Activated CD4-positive, alpha-beta T cell treated with anti-CD3 and anti-CD28 coated beads for 48 hours (primary cell): ENCODE results near the gene SUFU.
"Not testable (repeated sequence)": the region's sequence is repeated elsewhere in the genome, so short reads cannot be mapped to it uniquely, and the experiment has no call there.

Experiments
- DNase-seq: peaks from one replicate; pipeline ENCODE4 v3.0.0-alpha.2; 2020

SUFU gene

DNA sequence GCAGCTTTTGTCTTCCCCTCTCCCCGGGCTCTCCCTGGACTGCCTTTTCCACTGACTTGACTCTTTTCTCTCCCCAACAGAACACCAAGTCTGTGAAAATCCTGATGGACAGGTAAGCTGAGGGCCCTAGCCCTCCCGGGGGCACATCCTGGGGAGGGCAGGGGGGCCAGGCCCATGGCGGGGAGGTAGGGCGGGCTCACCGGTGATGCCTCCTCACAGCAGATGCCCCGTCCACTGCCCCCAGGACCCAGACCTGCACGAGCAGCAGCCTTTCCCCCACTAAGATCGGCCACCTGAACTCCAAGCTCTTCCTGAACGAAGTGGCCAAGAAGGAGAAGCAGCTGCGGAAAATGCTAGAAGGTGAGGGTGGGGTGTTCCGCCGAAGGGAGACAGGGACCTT lies 152.3 kb downstream of the SUFU start:
- DNase-seq, result no peak

DNA sequence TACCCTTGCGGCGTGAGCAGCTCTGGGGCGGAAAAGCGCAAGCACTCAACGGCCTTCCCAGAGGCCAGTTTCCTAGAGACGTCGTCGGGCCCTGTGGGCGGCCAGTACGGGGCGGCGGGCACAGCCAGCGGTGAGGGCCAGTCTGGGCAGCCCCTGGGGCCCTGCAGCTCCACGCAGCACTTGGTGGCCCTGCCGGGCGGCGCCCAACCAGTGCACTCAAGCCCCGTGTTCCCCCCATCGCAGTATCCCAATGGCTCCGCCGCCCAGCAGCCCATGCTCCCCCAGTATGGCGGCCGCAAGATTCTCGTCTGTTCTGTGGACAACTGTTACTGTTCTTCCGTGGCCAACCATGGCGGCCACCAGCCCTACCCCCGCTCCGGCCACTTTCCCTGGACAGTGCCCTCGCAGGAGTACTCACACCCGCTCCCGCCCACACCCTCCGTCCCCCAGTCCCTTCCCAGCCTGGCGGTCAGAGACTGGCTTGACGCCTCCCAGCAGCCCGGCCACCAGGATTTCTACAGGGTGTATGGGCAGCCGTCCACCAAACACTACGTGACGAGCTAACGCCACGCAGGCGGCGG lies 153.1 kb downstream of the SUFU start:
- DNase-seq, result no peak

DNA sequence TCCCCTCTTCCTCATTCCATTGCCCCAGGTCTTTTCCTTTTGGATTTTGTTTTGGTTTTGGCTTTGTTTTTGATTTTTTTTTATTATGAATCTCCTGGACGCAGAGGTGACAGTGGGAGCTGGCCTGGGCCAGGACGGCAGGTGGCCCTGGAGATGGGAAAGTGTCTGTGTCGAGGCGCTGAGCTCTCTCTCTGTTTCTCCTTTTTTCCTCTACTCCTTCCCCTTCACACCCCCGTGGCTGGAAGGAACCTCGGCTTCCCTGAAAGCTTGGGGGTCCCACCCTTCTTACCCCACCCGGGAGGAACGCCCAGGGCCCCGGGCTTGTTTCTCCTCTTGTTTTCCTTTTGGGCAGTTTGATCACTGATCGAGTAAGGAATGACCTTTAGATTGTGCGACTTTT lies 153.7 kb downstream of the SUFU start:
- DNase-seq, result no peak

DNA sequence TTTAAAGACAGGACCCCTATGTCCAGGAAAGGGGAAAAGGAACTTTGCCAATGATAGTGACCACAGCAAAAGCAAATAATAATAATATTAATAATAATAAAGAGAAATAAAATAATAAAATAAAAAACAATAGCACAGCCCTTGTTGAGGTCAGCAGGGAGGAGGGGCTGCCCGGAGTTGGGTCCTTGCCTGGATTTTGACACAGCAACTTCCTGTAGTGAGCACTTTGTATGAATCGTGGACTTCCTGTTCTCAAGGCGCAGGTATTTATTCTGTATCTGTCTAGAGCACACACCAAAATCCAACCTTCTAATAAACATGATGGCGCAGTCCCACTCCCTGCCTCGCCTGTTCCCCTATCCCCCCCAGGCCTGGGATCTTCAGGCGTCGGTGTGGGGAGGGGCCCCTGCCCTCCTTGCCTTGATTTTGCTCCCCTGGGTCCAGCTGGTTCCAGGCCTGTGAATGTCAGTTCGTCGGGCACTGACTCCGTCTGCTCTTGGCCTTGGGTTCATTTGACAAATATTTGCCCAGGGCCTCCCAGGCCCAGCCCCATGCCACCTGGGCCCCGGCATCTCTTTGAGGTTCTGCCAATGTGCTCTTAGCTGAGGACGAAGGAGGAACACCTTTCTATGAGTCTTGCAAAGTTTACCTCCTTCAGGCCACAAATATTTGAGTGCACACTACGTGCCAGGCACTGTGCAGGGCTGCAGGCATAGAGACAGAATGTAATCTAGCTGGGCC lies 154.4 kb downstream of the SUFU start:
- DNase-seq, result no peak

DNA sequence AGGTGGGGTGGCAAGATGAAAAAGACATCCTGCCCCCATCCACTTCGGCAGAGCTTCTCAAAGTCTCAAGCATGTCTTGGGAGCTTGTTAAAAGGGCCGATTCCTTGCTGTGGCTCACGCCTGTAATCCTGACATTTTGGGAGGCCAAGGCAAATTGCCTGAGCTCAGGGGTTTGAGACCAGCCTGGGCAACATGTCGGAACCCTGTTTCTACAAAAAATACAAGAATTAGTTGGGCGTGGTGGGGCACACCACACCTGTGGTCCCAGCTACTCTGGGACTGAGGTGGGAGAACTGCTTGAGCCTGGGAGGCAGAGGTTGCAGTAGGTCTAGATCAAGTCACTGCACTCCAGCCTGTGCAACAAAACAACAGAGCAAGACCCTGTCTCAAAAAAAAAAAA lies 155.0 kb downstream of the SUFU start:
- DNase-seq, result no peak

DNA sequence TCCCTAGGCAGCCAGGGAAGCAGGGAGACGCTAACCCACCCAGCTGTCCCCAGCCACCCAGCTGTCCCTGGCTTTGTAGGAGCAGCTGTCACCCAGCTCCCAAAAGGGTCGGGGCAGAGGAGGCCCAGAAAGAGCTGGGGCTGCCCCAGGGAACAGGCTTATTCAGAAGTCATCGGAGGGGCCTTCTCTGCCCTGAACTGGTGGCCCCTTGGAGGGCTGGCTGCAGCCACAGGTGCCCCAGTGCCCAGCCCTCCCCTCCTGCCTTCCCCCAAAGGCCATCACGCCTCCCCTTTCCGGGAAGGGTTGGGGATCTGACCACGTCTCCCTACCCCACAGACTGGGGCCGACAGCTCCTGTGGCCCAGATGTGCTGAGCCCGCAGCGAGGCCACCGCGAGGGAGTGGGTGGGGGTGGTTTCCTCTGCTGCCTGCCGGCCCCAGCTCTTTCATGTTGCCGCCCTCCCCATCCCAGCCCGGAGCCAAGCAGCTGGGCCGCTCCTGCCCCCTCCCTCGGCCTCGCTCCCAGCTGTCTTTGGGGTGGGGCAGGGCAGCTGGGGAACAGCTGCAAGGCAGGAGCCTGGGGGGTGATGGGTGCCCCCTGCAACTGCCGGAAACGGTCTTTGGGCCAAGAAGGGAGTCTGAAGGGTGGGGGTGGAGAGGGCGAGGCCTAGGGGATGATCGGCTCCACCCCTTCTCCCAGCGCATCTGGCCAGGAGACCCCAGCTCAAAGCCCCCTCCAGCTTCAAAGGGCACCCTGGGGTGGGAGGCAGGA lies 157.3 kb downstream of the SUFU start:
- DNase-seq, result peak; percentile 82

DNA sequence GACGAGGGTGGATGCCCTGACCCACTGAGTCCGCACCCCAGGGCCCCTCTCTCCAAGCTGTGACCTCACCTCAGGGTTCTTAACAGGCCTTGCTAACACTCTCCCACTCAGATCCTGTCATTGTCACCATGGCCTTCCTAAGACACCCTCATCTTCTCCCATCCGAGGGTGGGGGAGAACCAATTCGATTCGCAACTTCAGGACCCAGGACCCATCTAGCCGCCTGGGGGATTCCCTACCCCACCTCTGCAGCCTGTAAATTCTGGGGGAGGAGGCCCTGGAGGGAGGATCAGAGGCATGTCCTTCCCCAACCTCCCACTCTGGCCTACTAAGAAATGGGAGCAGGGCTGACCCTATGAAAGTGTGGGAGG lies 157.9 kb downstream of the SUFU start:
- DNase-seq, result no peak

DNA sequence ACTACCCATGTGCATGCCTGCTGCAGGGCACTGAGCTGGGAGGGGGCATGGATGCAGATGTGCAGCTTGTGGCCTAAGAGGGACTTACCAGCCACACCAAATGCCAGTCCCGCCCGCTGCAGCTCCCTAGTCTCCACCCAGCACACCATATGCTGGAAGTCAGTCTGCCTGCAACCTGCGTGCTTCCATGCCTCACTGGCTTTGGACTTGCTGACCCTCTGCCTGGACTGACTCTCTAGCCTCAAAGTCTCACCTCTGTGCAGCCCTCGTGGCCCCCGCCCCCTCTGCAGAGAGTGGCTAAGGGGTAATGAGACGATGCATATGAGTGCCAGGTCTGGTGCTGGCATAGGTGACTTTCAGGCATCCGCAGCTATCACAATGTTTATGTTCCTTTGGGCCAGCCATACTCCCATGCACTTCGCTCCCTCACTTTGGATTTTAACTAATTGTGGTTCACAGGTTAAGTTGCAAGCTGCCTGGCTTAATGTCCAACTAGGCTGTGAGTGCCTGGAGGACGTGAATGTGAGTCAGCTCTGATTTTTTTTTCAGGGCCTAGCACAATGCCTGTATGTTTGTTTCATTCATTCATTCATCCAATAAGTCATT lies 162.2 kb downstream of the SUFU start:
- no peak for DNase-seq

DNA sequence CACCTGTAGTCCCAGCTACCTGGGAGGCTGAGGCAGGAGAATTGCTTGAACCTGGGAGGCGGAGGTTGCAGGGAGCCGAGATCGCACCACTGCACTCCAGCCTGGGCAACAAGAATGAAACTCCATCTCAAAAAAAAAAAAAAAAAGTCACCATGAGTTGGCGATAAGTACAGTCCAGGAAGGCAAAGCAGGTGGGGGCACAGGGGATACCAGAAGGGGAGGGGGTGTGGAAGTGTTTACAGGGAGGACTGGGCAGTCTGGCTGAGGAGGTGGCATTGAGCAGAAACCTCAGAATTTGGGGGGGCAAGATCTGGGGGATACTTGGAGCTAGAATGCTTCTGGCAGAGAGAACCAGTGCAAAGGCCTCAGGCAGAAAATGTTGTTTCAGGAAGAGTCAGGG lies 163.6 kb downstream of the SUFU start:
- DNase-seq, result not testable (repeated sequence)

DNA sequence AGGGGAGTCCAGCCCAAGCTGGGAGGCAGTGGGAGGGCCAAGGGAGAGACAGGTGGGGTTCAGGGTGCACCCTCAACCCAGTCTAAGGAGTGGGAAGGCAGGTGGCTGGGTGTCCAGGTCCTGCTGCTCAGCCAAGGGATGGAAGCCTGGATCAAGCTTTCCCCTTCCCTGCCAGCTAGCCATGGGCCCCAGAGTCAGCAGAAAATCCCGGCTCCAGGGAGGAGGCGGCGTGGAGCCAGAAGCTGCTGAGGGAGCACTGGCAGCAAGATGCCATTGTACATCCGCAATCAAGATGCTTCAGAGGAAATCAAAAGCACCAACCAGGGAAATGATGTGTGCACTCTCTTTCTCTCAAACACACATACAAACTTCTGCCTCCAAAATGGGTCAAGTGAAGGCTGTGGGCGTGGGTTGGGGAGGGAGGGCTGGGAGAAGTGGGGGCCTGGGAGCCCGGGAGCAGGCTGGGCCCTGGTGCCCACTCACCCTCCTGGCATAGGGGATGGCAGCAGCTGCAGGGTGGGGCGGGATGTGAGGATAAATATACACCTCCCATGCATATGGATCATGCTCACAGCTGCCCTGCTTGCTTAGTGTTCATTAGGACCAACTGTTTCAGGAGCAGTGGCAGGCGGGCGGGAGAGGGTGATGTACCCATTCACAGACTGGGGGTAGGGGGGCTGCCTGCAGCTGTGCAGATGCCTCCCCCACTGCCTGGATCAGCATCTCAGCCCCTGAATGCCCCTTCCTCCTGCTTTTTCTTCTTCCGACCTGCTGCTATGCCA lies 164.7 kb downstream of the SUFU start:
- DNase-seq, result no peak

DNA sequence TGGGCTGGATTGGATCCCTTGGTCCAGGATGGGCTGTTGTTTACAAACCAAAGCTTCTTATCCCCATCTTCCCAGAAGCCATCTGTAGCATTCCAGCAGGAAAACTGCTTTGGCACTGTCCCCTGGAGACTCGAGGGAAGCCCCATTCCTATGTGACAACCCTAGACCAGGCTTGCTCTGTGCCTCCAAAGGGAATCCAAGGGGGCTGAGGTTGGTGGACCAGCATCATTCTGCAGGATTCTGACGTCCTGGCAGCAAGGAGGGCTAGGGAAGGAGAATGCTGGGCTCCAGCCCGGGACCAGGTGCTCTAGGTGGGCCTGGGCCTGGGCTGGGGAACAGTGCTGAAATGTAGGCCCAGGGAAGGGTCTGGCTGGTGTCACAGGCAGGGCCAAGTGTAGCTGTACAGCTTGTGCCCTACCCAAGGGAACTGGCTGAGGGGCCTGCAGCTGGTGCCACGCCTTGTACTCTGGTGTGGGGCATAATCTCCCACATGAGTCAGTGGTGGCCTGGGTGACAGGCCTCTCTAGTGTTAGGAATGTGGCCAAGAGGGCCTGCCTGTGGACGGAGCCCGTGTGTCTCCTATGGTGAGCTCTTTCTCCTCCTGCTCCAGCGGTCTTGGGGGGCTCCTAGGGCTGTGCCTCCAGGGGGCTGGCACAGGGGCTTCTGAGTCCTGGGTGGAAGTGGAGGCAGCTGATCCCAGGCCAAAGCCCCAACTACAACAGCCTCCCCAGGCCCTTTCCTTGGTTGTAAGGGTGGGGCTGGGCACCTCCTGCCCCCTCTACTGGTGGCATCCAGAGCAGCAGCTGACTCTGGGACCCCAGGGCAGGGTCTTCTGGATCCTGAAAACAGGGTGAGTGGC lies 165.7 kb downstream of the SUFU start:
- DNase-seq, result no peak

DNA sequence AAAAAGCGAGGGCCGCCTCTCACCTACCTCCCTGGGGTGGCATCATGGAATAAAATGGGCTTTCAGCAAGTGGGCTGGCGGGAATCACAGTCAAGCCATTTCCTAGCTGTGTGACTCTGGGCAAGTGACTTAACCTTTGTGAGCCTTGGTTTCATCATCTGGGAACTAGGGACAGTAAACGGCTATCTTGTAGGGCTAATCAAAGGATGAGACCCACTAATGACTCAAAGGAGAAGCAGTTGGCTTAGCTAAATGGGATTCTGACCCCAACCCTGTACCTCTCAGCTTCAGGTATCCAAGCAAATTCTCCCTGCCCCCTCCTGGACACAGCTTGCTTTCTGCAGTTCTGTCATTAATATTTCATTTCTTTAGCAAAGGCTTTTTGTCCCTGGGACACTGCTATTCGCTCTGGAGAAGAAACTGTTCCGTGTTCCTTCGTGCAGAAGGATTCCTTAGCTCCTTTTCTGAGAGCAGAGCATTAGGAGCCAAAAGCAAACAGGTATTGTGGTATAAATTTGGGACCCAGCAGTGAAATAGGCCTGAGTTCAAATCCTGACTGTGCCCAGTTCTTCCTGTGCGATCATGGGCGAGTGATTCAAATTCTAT lies 166.4 kb downstream of the SUFU start:
- no peak for DNase-seq

DNA sequence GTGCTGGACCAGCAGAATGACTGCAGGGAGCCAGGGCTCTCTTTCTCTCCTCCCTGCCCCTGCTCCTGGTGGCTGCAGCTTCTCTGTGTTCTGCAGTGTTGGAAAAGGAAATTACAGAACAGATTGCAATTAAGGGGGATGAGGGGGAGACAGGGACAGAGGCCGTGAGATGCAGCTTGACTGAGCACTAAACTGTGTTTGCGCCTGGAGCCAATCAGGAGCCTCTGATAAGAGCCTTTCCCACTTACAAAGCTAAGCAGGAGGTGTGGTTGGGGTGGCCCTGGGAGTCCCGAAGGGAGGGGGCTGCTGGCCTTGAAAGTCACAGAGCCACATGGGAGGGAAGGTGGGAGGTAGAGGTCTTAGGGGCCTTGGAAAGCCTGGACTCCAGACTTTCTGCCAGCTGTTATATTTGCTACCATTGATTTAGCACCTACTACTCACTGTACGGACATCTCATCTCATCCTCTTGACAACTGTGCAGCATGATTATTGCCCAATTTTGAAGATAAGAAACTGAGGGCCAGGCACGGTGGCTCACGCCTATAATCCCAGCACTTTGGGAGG lies 167.2 kb downstream of the SUFU start:
- DNase-seq, result no peak

DNA sequence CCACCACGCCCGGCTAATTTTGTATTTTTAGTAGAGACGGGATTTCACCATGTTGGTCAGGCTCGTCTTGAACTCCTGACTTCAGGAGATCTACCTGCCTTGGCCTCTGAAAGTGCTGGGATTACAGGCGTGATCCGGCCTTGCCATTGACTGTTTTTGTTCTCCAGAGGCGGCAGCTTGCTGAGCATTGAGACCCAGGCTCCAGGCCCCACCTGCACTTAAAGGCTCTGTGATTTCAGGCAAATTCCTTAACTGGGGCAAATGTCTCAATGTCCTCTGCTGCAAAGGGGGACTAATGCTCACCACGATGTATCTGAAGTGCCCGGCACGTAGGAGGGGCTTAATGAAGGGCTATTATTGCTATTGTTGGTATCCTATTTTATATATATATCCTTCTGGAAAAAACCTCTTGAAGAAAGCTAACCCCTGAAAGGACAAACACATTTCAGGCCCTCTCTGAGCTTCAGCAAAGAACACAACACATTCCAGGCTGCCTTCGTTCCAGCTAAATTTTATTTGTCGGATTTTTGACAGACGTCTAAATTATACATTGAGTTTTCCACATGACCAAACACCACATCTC lies 169.6 kb downstream of the SUFU start:
- no peak for DNase-seq

DNA sequence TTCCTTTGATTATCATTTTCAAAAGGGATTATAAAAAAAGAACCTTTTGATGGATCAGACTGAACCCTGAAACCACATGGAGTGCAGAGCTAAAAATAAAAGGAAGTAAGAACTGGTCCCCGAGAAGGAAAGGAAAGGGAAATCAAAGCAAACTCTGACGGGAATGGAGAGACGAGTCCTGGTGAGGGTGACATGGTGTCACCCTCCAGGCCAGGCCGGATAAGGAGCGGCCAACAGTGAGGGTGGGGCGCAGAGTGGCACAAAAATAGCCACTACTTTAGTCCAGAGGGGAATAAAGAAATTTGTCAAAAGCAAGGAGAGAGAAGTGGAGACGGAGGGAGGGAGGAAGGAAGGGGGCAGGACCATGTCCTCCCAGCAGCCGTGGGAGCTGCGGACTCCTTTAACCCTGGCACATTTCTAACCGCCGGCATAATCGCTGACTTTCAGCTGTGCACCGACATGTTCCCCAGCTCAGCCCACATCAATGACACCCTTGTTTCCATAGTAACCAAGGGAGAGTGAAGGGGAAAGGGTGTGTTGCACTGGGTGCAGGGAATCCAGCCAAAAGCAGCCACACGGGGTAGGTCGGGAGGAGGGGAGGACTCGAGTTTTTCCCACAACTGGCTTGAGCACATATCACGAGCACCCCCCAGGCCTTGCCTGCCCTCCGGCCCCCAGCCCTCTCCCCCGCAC lies 170.2 kb downstream of the SUFU start:
- peak; percentile 77 for DNase-seq

DNA sequence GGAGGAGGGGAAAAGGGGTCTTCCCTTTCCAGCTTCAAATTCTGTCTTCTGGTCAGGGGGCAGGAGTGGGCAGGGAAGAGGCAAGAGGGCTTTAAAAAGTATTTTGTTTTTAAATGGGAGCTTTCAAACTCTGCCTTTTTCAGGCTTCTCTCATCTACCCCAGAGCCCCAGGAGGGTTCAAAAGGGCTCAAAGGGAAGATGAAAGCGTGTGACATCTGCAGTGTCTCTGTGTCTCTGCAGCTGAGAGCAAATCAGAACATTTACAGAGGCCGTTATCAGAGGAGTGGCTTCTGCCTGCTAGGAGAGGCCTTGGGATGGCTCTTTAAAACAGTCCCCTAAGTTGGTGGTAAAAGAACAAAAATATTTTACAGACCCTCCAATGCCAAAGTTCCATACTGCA lies 170.8 kb downstream of the SUFU start:
- no peak for DNase-seq

DNA sequence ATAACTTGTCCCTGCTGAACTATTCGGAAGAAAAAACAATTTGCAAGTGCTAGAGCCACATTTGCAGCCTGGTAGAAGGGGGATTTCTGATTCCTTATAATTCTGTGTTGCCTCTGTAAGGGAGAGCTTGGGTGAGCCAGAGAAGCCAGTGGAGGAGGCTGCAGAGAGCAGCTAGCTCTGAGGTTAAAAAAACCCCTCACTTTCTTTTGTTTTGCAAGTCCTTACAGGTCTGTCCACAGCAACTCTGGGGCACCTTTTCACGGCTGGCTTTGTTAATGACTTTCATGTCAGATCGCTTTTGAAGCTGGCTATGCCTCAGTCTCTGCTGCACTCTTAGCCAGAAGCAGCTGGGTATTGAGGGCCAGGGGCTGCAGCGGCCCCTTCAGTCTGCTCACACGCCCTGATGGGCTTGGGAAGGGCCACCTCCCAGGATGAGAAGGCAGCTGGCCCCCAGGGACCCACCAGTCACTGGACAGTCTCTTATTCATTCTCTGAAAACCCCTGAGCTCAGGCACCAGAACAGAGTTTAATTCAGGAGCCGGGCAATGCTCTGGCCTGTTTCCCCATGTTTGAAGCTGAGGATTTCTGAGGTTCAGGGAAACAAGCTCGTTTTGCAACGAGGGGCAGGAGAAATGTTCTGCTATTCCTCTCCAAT lies 171.4 kb downstream of the SUFU start:
- DNase-seq, result no peak

DNA sequence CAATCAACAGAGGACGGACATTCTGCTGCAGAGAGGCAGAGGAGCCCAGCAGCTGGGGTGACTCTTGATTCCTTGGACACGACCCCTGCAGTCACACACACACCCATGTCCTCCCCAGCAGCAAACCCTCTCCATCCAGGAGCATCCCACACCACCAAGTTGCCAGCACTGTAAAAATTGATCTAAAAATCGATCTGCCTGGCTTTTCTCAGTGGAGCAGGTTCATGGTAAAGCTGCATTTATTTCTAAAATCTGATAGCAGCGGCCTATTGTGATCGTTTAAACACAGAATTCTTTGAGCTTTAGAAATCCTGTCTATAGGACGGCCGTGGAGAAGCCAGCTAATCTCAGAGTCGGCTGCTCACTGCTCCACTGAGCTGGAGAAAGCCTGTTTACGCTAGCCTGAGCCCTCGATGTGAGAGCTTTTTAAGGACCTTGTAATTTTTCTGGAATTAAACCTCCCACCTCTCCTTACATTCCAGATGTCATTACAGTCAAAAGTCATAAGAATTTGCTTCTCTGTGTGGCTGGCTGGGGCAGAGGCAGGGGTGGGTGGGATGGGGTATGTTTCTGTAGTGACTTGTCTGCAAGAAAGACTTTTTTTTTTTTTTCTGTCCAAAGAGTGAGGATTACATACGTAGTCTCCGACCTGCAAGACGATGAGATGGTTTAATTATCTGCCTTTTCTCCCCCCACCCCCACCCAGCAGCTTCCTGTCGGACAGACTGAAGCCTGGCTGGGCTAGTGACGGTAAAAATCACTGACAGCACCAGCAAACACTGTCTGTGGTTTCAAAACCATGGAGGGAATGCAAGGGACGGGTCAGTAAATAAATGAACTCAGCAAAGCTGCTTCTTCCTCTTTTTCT lies 172.1 kb downstream of the SUFU start:
- no peak for DNase-seq
